Mucosa of descending colon (tissue), 3 donors: ENCODE data around the gene RHOJ. TPM values are rescaled to one million over a fixed set of nuclear protein-coding genes. Genes with fewer than 3 reads are reported as not detected.

Experiments
- ATAC-seq: fragments of 200-7000 bp; cut with Tn5 transposase; one replicate; pipeline ENCODE4 v1.9.1; 2020; ENCODE audit warnings: mild to moderate bottlenecking, moderate library complexity
- DNase-seq, 3 donors: peaks; one replicate each; pipeline ENCODE4 v3.0.0-alpha.2; 2020
- H3K36me3 ChIP-seq: fragments of 200-600 bp; one replicate; pipeline ENCODE4 v1.8.0; 2021; ENCODE audit warnings: low read depth, mild to moderate bottlenecking
- H3K4me1 ChIP-seq: fragments of 200-600 bp; one replicate; pipeline ENCODE4 v1.8.0; 2021; ENCODE audit warnings: low read depth, mild to moderate bottlenecking
- H3K4me3 ChIP-seq: fragments of 200-600 bp; one replicate; pipeline ENCODE4 v1.8.0; 2021; ENCODE audit warnings: mild to moderate bottlenecking
- H3K9me3 ChIP-seq: fragments of 200-600 bp; one replicate; pipeline ENCODE4 v1.8.0; 2021; ENCODE audit warnings: mild to moderate bottlenecking
- CTCF ChIP-seq: fragments of 200-600 bp; IDR thresholded peaks from one replicate; pipeline ENCODE4 v1.8.0; 2022; ENCODE audit warnings: antibody characterized with exemption, mild to moderate bottlenecking
- intact Hi-C, 2 donors: fragments of 100-400 bp; cut with DNase I in 1 of 2; cut with micrococcal nuclease in 1 of 2; formaldehyde crosslinking; loops; one replicate each; pipeline versions ENCODE4 v1.11.0 to v1.11.1; 2022; cut with DNase I, micrococcal nuclease
- total RNA-seq, 3 donors: library from RNA; stranded (reverse); fragmentation: NEBNext Ultra II Directional in 2 of 3; extraction: Animal tissue kit (Norgen Biotek cat#: 25700) in 2 of 3; gene quantifications; one replicate each; pipeline versions ENCODE4 v1.2.1 to v1.2.4, GENCODE V29; 2021 to 2023
- donor health status: DM: no; HTN: no; CAD: no; lungs with moderate emphysema.
- donor health status: DM: no; HTN: no; CAD: no.
- donor health status: DM: no; HTN: yes; CAD: no.

Gene RHOJ
- total RNA-seq, 3 donors from 2014 or later = 3.3 to 19.1 (median 6.4) TPM

GRCh38 chr14:63200035-63200740, 4.1 kb upstream of the RHOJ start:
- H3K4me1 ChIP-seq = no peaks in the 10 kb centered on the region
- no peak for ATAC-seq
- intact Hi-C loops = no loop called here
- H3K9me3 ChIP-seq = no peaks in the 10 kb centered on the region
- DNase-seq = no peak
- H3K36me3 ChIP-seq = no peaks in the 10 kb centered on the region
- no peak for TF ChIP-seq CTCF
- H3K4me3 ChIP-seq = no peak overlapping the region

- no peaks in the 10 kb centered on the region for H3K4me1 ChIP-seq
- H3K4me3 ChIP-seq = no peak overlapping the region
- no peak for DNase-seq
- ATAC-seq = no peak
- H3K9me3 ChIP-seq = no peaks in the 10 kb centered on the region
- H3K36me3 ChIP-seq = no peaks in the 10 kb centered on the region
- intact Hi-C loops = no loop called here
- no peak for TF ChIP-seq CTCF
These were observed 3.5 kb upstream of the RHOJ start for GRCh38 chr14:63200767-63201166.

- H3K4me3 ChIP-seq = no peak overlapping the region
- ATAC-seq (no peak), DNase-seq (no peak)
- no peaks in the 10 kb centered on the region for H3K4me1 ChIP-seq
- intact Hi-C loops = no loop called here
- no peak for TF ChIP-seq CTCF
- H3K36me3 ChIP-seq = no peaks in the 10 kb centered on the region
- H3K9me3 ChIP-seq = no peaks in the 10 kb centered on the region
These were observed 1.2 kb upstream of the RHOJ start for GRCh38 chr14:63203015-63203414.

- H3K4me1 ChIP-seq = no peaks in the 10 kb centered on the region
- H3K9me3 ChIP-seq = no peaks in the 10 kb centered on the region
- no peaks in the 10 kb centered on the region for H3K36me3 ChIP-seq
- no peak overlapping the region for H3K4me3 ChIP-seq
- peak; percentile 73 for ATAC-seq
- intact Hi-C loops = no loop called here
- no peak for TF ChIP-seq CTCF
- peak; percentile 34 to 58 (median 52) for DNase-seq
These were observed 431 bp upstream of the RHOJ start for GRCh38 chr14:63203618-63204406.

- Histone ChIP-seq H3K36me3 (no peaks in the 10 kb centered on the region), H3K4me3 (no peak overlapping the region), H3K4me1 (no peaks in the 10 kb centered on the region), H3K9me3 (no peaks in the 10 kb centered on the region)
- intact Hi-C loops = no loop called here
- ATAC-seq (no peak), DNase-seq (no peak)
- TF ChIP-seq CTCF = no peak
These were observed 867 bp downstream of the RHOJ start for GRCh38 chr14:63205044-63205575.
